Mesenchymal stem cell (in vitro differentiated cells and primary cell): ENCODE measurements around the gene CCR7.

Source experiments
- DNase-seq: peaks from one replicate; pipeline ENCODE4 v3.0.0-alpha.2; 2013
- H2AFZ ChIP-seq: one replicate; pipeline ENCODE4 v1.6.1; 2013; ENCODE audit warnings: low read depth, mild to moderate bottlenecking, control low read depth, inconsistent platforms, low read length, moderate library complexity
- H2AK5ac ChIP-seq: 2 replicates; pipeline ENCODE4 v1.6.1; 2013; ENCODE audit warnings: low read length, moderate library complexity, mild to moderate bottlenecking, inconsistent platforms; ENCODE audit not compliant: severe bottlenecking
- H2BK120ac ChIP-seq: one replicate; pipeline ENCODE4 v1.6.1; 2013; ENCODE audit warnings: low read depth, mild to moderate bottlenecking, inconsistent platforms, low read length, moderate library complexity
- H2BK12ac ChIP-seq, 2 experiments: one replicate each; pipeline ENCODE4 v1.6.1; 2013; ENCODE audit warnings: inconsistent platforms in 2 of 2, low read length in 2 of 2, mild to moderate bottlenecking in 2 of 2, moderate library complexity in 2 of 2, control low read depth in 1 of 2
- H2BK15ac ChIP-seq: one replicate; pipeline ENCODE4 v1.6.1; 2013; ENCODE audit warnings: mild to moderate bottlenecking, low read depth, inconsistent platforms; ENCODE audit not compliant: poor library complexity, severe bottlenecking
- H2BK5ac ChIP-seq: 2 replicates; pipeline ENCODE4 v1.6.1; 2013; ENCODE audit warnings: low read depth, mild to moderate bottlenecking, low read length, control low read depth, inconsistent platforms; ENCODE audit not compliant: poor library complexity, severe bottlenecking
- H3K14ac ChIP-seq, 2 experiments: one replicate each; pipeline ENCODE4 v1.6.1; 2013; ENCODE audit warnings: inconsistent platforms in 2 of 2, low read length in 2 of 2, control low read depth in 1 of 2, mild to moderate bottlenecking in 1 of 2, moderate library complexity in 1 of 2
- H3K18ac ChIP-seq, 2 experiments: one replicate each; pipeline ENCODE4 v1.6.1; 2013; ENCODE audit warnings: inconsistent platforms in 2 of 2, low read length in 2 of 2, control low read depth in 1 of 2, low read depth in 1 of 2, mild to moderate bottlenecking in 1 of 2
- H3K23ac ChIP-seq, 2 experiments: one replicate each; pipeline ENCODE4 v1.6.1; 2013; ENCODE audit warnings: inconsistent platforms in 2 of 2, low read length in 2 of 2, mild to moderate bottlenecking in 2 of 2, moderate library complexity in 2 of 2, control low read depth in 1 of 2
- H3K27ac ChIP-seq: 2 replicates; pipeline ENCODE4 v1.5.1; 2013; ENCODE audit warnings: mild to moderate bottlenecking, moderate library complexity, low read length, control low read depth, inconsistent platforms; ENCODE audit not compliant: poor library complexity, severe bottlenecking
- H3K27me3 ChIP-seq, 2 experiments: 2 replicates each; pipeline versions ENCODE4 v1.6.1 to v1.7.0; 2013; ENCODE audit warnings: low read length in 2 of 2, mild to moderate bottlenecking in 2 of 2, moderate library complexity in 2 of 2, control low read depth in 1 of 2, inconsistent platforms in 1 of 2; ENCODE audit not compliant: control insufficient read depth in 1 of 2, insufficient read depth in 1 of 2
- H3K36me3 ChIP-seq, 2 experiments: 2 replicates each; pipeline versions ENCODE4 v1.6.1 to v1.7.0; 2013; ENCODE audit warnings: low read length in 2 of 2, control low read depth in 1 of 2, inconsistent platforms in 1 of 2, low read depth in 1 of 2, mild to moderate bottlenecking in 1 of 2; ENCODE audit not compliant: insufficient read depth in 2 of 2, control insufficient read depth in 1 of 2
- H3K4ac ChIP-seq, 2 experiments: one replicate each; pipeline ENCODE4 v1.6.1; 2013; ENCODE audit warnings: inconsistent platforms in 2 of 2, low read length in 2 of 2, mild to moderate bottlenecking in 2 of 2, moderate library complexity in 2 of 2, control low read depth in 1 of 2, low read depth in 1 of 2
- H3K4me1 ChIP-seq: 2 replicates; pipeline ENCODE4 v1.6.1; 2013; ENCODE audit warnings: low read depth, low read length, control low read depth; ENCODE audit not compliant: control insufficient read depth, insufficient read depth
- H3K4me2 ChIP-seq: 2 replicates; pipeline ENCODE4 v1.6.1; 2013; ENCODE audit warnings: low read length, mild to moderate bottlenecking, inconsistent platforms; ENCODE audit not compliant: poor library complexity, severe bottlenecking
- H3K4me3 ChIP-seq, 2 experiments: 2 replicates each; pipeline versions ENCODE4 v1.5.1 to v1.7.0; 2013; ENCODE audit warnings: low read length in 2 of 2, mild to moderate bottlenecking in 2 of 2, control low read depth in 1 of 2, low read depth in 1 of 2; ENCODE audit not compliant: insufficient read depth in 1 of 2
- H3K79me1 ChIP-seq: replicated peaks from 2 replicates; pipeline ENCODE4 v1.6.1; 2013; ENCODE audit warnings: mild to moderate bottlenecking, control low read depth, low read length, inconsistent platforms; ENCODE audit not compliant: poor library complexity, severe bottlenecking
- H3K9ac ChIP-seq: 2 replicates; pipeline ENCODE4 v1.7.0; 2013; ENCODE audit warnings: mild to moderate bottlenecking, low read length, moderate library complexity
- H3K9me3 ChIP-seq: 2 replicates; pipeline ENCODE4 v1.7.0; 2013; ENCODE audit warnings: mild to moderate bottlenecking, low read length; ENCODE audit not compliant: control insufficient read depth
- H4K8ac ChIP-seq: one replicate; pipeline ENCODE4 v1.6.1; 2013; ENCODE audit warnings: inconsistent platforms, mild to moderate bottlenecking, low read length, moderate library complexity
- H4K91ac ChIP-seq: one replicate; pipeline ENCODE4 v1.6.1; 2013; ENCODE audit warnings: mild to moderate bottlenecking, low read length, inconsistent platforms
- WGBS: methylation state at CpG from one replicate; pipeline ENCODE4 v1.1.7; 2013; ENCODE audit warnings: mixed read lengths; 5-methylcytosine and 5-hydroxymethylcytosine counted together

The CCR7 gene

DNA sequence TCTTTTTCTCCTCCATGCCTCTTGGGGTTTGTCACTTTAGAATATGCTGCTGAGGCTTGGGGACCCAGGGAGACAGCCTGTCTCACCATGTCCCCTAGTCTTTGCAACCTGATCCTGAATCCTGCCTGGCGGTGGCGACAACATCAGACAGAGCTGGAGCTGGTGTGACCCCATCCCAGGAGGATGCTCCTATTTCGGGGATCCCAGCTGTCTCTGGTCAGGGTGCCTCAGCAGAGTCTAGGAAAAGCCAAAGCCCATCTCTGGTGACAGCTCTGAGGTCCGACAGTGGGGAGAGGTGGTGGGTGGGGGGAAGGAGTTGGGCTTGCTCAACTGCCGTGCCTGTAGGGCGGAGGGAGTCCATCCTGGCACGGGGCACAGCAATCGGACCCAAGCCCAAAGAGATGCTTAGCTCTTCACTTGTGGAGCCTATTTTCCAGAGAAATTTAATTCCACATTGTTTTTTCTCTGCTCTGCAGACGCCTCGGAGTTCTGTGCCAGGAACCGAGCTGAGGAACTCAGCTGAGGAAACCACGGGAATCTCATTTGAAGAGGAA, 53.5 kb downstream of the CCR7 start:
- Histone ChIP-seq H3K4me2 (no peak overlapping the region), H3K79me1 (no peaks in the 10 kb centered on the region), H3K18ac (peak overlapping the region; percentile 14 to 37), H3K27ac (peak overlapping the region; percentile 47), H3K4me3 (no peak overlapping the region), H3K27me3 (peaks cover 0 to 4% of the 10 kb centered on the region in 2 experiments), H2BK12ac (peak overlapping the region in 1 of 2 experiments; percentile 51), H3K9ac (no peak overlapping the region), H2BK5ac (peak overlapping the region; percentile 3), H2BK120ac (no peak overlapping the region), H3K23ac (no peak overlapping the region), H3K4me1 (peaks cover 32% of the 10 kb centered on the region), H2BK15ac (no peak overlapping the region), H4K8ac (no peak overlapping the region), H3K14ac (no peak overlapping the region), H3K36me3 (no peaks in the 10 kb centered on the region), H3K4ac (no peak overlapping the region), H2AK5ac (peak overlapping the region; percentile 42), H4K91ac (no peak overlapping the region), H2AFZ (no peak overlapping the region), H3K9me3 (no peaks in the 10 kb centered on the region)
- no peak for DNase-seq
- WGBS: 75% methylated on average over 12 of the region's 12 CpGs

DNA sequence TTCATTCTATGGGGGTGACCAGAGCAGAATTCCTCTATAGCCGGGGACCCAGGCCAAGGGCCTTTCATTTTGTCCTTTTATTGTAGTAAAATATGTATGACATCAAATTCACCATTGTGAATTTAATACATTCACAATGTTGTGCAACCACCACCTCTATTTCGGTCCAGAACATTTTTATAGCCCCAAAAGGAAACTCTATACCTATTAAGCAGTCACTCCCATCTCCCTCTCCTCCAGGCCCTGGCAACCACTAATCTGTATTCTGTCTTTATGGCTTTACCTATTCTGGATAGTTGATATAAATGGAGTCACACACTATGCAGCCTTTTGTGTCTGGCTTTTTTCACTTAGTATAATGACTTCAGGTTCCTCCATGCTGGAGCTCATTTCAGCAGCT, 54.1 kb downstream of the CCR7 start:
- H4K8ac ChIP-seq: no peak overlapping the region
- H3K79me1 ChIP-seq: no peaks in the 10 kb centered on the region
- no peak overlapping the region for H3K18ac ChIP-seq
- no peak overlapping the region for H3K9ac ChIP-seq
- H4K91ac ChIP-seq: no peak overlapping the region
- H2BK5ac ChIP-seq: no peak overlapping the region
- no peak overlapping the region for H3K27ac ChIP-seq
- WGBS: 100% methylated on average over 1 of the region's 2 CpGs
- no peak overlapping the region for H3K4me3 ChIP-seq
- H3K23ac ChIP-seq: no peak overlapping the region
- no peaks in the 10 kb centered on the region for H3K36me3 ChIP-seq
- no peaks in the 10 kb centered on the region for H3K9me3 ChIP-seq
- no peak for DNase-seq
- peaks cover 0 to 4% of the 10 kb centered on the region in 2 experiments for H3K27me3 ChIP-seq
- no peak overlapping the region for H2BK120ac ChIP-seq
- H3K14ac ChIP-seq: no peak overlapping the region
- H2BK12ac ChIP-seq: no peak overlapping the region
- no peak overlapping the region for H3K4ac ChIP-seq
- H2AK5ac ChIP-seq: peak overlapping the region; percentile 98
- no peak overlapping the region for H2BK15ac ChIP-seq
- H2AFZ ChIP-seq: no peak overlapping the region
- no peak overlapping the region for H3K4me2 ChIP-seq
- peaks cover 32% of the 10 kb centered on the region for H3K4me1 ChIP-seq

DNA sequence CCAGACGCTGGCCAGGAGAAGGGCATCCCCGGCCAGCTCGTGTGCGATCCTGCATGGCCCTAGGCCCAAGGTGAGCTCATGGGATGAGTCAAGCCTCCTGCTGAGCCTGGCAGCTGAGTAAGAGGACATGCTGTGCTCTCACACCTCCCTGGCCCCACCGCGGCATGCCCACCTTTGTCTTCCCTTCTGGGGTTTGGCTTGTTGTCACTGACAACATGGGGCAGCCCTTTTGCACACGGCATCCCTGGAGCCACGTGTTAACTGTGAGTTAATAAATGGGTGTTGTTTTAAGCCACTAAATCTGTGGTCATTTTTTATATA, 55.0 kb downstream of the CCR7 start:
- 64% methylated on average over 8 of the region's 8 CpGs for WGBS
- DNase-seq: no peak
- H3K36me3 ChIP-seq: no peaks in the 10 kb centered on the region
- peak overlapping the region; percentile 23 to 31 for H3K18ac ChIP-seq
- H4K8ac ChIP-seq: no peak overlapping the region
- no peaks in the 10 kb centered on the region for H3K79me1 ChIP-seq
- H3K14ac ChIP-seq: peak overlapping the region in 1 of 2 experiments; percentile 14
- no peak overlapping the region for H2BK12ac ChIP-seq
- H3K23ac ChIP-seq: peak overlapping the region in 1 of 2 experiments; percentile 20
- peaks cover 0 to 4% of the 10 kb centered on the region in 2 experiments for H3K27me3 ChIP-seq
- no peak overlapping the region for H2BK5ac ChIP-seq
- peaks cover 32% of the 10 kb centered on the region for H3K4me1 ChIP-seq
- no peak overlapping the region for H3K4me3 ChIP-seq
- no peak overlapping the region for H3K27ac ChIP-seq
- H4K91ac ChIP-seq: no peak overlapping the region
- no peak overlapping the region for H3K9ac ChIP-seq
- no peak overlapping the region for H2BK15ac ChIP-seq
- no peaks in the 10 kb centered on the region for H3K9me3 ChIP-seq
- H3K4ac ChIP-seq: no peak overlapping the region
- no peak overlapping the region for H2AK5ac ChIP-seq
- no peak overlapping the region for H3K4me2 ChIP-seq
- H2AFZ ChIP-seq: no peak overlapping the region
- H2BK120ac ChIP-seq: no peak overlapping the region

DNA sequence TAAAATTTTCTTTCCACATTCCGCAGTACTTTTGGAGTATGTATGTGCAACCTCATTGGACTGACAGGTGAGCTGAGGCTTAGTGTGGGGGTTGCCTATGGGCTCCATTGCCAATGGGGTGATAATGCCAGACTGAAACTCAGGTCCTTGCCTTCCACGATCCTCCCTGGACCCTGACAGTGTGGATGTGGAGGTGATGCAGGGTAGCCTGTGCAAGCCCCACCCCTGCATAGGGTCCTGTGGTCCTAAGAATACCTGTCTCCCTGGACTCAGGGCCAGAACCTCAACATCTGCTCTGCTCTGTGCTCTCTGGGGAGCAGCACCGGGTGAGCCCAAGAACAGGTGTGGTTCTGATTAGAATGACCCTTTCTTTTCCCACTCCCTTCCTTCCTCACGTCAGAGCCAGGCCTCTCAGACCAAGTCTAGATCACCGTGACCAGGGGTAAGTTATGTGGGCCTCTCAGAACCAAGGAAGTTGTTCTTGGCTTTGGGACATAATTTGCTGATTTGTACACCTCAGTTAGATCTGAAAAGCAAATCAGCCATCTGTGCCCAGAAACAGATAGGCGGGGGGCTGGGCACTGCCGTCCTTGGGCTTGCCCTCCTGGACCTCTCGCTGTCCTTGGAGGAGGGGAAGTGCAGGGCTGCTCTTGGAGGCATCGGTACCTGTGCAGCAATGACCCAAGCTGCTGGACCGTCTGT, 55.5 kb downstream of the CCR7 start:
- Histone ChIP-seq H3K23ac (no peak overlapping the region), H3K79me1 (no peaks in the 10 kb centered on the region), H3K4me1 (peaks cover 32% of the 10 kb centered on the region), H2AFZ (no peak overlapping the region), H2BK5ac (no peak overlapping the region), H3K4me3 (no peak overlapping the region), H4K91ac (no peak overlapping the region), H3K14ac (peak overlapping the region in 1 of 2 experiments; percentile 14), H4K8ac (no peak overlapping the region), H3K4me2 (no peak overlapping the region), H2BK15ac (no peak overlapping the region), H3K9me3 (no peaks in the 10 kb centered on the region), H2AK5ac (peak overlapping the region; percentile 95), H3K4ac (peak overlapping the region in 1 of 2 experiments; percentile 32), H3K27ac (peak overlapping the region; percentile 11), H3K27me3 (no peaks in the 10 kb centered on the region), H2BK12ac (peak overlapping the region in 1 of 2 experiments; percentile 25), H3K36me3 (no peaks in the 10 kb centered on the region), H2BK120ac (no peak overlapping the region), H3K18ac (peak overlapping the region in 1 of 2 experiments; percentile 31), H3K9ac (no peak overlapping the region)
- DNase-seq: no peak
- WGBS: 95% methylated on average over 10 of the region's 10 CpGs
